ENCODE measurements around the gene NUDCD2. TPM values are rescaled to one million over a fixed set of nuclear protein-coding genes. Genes with fewer than 3 reads are reported as not detected.
A peak's percentile ranks its signal among the peaks of the same experiment; 100 is the strongest.

NUDCD2 gene
- total RNA-seq (10 to 100 TPM; 13.6 to 26.3 (median 16.7) TPM), polyA plus RNA-seq (10 to 100 TPM in 1 of 3 donors, 1 to 10 TPM in 2; 3.8 to 18.3 (median 5.4) TPM)
- long read RNA-seq, donor 1, full-length matches to known transcripts, result 15 of 20 reads
- long read RNA-seq, donor 1, partial matches to known transcripts, result 0 of 20 reads
- long read RNA-seq, donor 1, other reads (novel, unspliced or antisense), result 5 of 20 reads
- long read RNA-seq, donor 2, full-length matches to known transcripts, result 18 of 27 reads
- long read RNA-seq, donor 2, partial matches to known transcripts, result 0 of 27 reads
- long read RNA-seq, donor 2, other reads (novel, unspliced or antisense), result 9 of 27 reads

- peak; percentile 28 for TF ChIP-seq CTCF (IDR thresholded peaks at IDR 0.05)
- 0 to 1% (median 1%) methylated on average over 56 to 59 of the region's 59 CpGs for WGBS, 3 donors
- H3K27ac ChIP-seq, result peak within 1 kb of the TSS; percentile 95
- peak within 1 kb of the TSS; percentile 78 for H3K4me3 ChIP-seq
- peak; percentile 96 to 99 for DNase-seq
- H3K36me3 ChIP-seq (ENCODE audit: insufficient read depth in 1 of 2, low read depth in 1 of 2), result peaks cover 0 to 20% of the 10 kb centered on the region in 2 donors
- peak; percentile 91 to 96 (median 94) for ATAC-seq
- no peaks in the 10 kb centered on the region for H3K27me3 ChIP-seq (ENCODE audit: insufficient read depth in 3 of 3, low read length in 2 of 3)
- no peaks in the 10 kb centered on the region for H3K9me3 ChIP-seq
- intact Hi-C loops (cut with DNase I), result loop anchor here in 1 of 2 donors (1.0 to 2.0 kb wide), 2 partner anchors 21 to 45 kb away; partner anchors contain the start of gene MAT2B
- peaks cover 30% of the 10 kb centered on the region for H3K4me1 ChIP-seq
Measured at GRCh38 chr5:163459819-163460561, at the start of gene NUDCD2. NUDCD2 (minus strand) TSS chr5:163460102; CDS start chr5:163460050, 52 bp downstream.

- Histone ChIP-seq H3K27me3 (ENCODE audit: insufficient read depth in 3 of 3, low read length in 2 of 3) (no peaks in the 10 kb centered on the region), H3K27ac (peak overlapping the region; percentile 99), H3K9me3 (no peaks in the 10 kb centered on the region), H3K36me3 (ENCODE audit: insufficient read depth in 1 of 2, low read depth in 1 of 2) (peaks cover 0 to 24% of the 10 kb centered on the region in 2 donors), H3K4me3 (peak overlapping the region; percentile 41), H3K4me1 (peaks cover 50% of the 10 kb centered on the region)
- WGBS, 3 donors, result 7 to 16% (median 11%) methylated on average over 7 of the region's 7 CpGs
- DNase-seq (no peak), ATAC-seq (no peak)
- intact Hi-C loops (cut with DNase I), result no loop called here
- no peak for TF ChIP-seq CTCF (IDR thresholded peaks at IDR 0.05)
Measured at GRCh38 chr5:163509291-163509951, 49.5 kb upstream of the NUDCD2 start.

GRCh38 chr5:163508753-163509152 is 48.9 kb upstream of the NUDCD2 start:
- intact Hi-C loops (cut with DNase I), result no loop called here
- peaks cover 50% of the 10 kb centered on the region for H3K4me1 ChIP-seq
- TF ChIP-seq CTCF (IDR thresholded peaks at IDR 0.05), result no peak
- WGBS, 3 donors, result 18 to 27% (median 21%) methylated on average over 5 of the region's 5 CpGs
- ATAC-seq (no peak), DNase-seq (no peak)
- H3K36me3 ChIP-seq (ENCODE audit: insufficient read depth in 1 of 2, low read depth in 1 of 2), result peaks cover 0 to 17% of the 10 kb centered on the region in 2 donors
- H3K27me3 ChIP-seq (ENCODE audit: insufficient read depth in 3 of 3, low read length in 2 of 3), result no peaks in the 10 kb centered on the region
- no peaks in the 10 kb centered on the region for H3K9me3 ChIP-seq
- peak overlapping the region; percentile 41 for H3K4me3 ChIP-seq
- peak overlapping the region; percentile 99 for H3K27ac ChIP-seq

- H3K4me1 ChIP-seq, result peaks cover 47% of the 10 kb centered on the region
- no peaks in the 10 kb centered on the region for H3K36me3 ChIP-seq (ENCODE audit: insufficient read depth in 1 of 2, low read depth in 1 of 2)
- peak overlapping the region; percentile 88 for H3K4me3 ChIP-seq
- H3K9me3 ChIP-seq, result no peaks in the 10 kb centered on the region
- no peak for TF ChIP-seq CTCF (IDR thresholded peaks at IDR 0.05)
- no peak for DNase-seq
- 2 to 4% (median 2%) methylated on average over 8 of the region's 8 CpGs for WGBS, 3 donors
- H3K27ac ChIP-seq, result peak overlapping the region; percentile 99
- ATAC-seq, result no peak
- no peaks in the 10 kb centered on the region for H3K27me3 ChIP-seq (ENCODE audit: insufficient read depth in 3 of 3, low read length in 2 of 3)
- intact Hi-C loops (cut with DNase I), result no loop called here
Measured at GRCh38 chr5:163506726-163507125, 46.8 kb upstream of the NUDCD2 start.

Measured in psoas muscle (tissue), 8 donors.